BJ (cell line): ENCODE measurements around the gene DMD. TPM values are rescaled to one million over a fixed set of nuclear protein-coding genes. Genes with fewer than 3 reads are reported as not detected.

ENCODE experiments used
- CTCF ChIA-PET: fragments of 350-600 bp; formaldehyde crosslinking; extraction: SDS; loops from one replicate; lab custom pipeline; 2021; ENCODE audit warnings: antibody characterized with exemption, inconsistent platforms; lab: Yijun Ruan, JAX
- POLR2A ChIA-PET: fragments of 300-600 bp; sonication (Branson Sonifier 250); formaldehyde crosslinking; extraction: SDS; loops from one replicate; lab custom pipeline; 2021; ENCODE audit warnings: antibody characterized with exemption; lab: Charles Lee
- DNase-seq: peaks from one replicate; pipeline ENCODE4 v3.0.0-alpha.2; 2011; ENCODE audit warnings: low read depth
- H3K27me3 ChIP-seq: 2 replicates; pipeline ENCODE4 v1.6.0; 2011; ENCODE audit warnings: low read length; ENCODE audit not compliant: control insufficient read depth, insufficient read depth
- H3K36me3 ChIP-seq: 2 replicates; pipeline ENCODE4 v1.5.1; 2011; ENCODE audit warnings: low read length; ENCODE audit not compliant: control insufficient read depth, insufficient read depth
- H3K4me3 ChIP-seq: 2 replicates; pipeline ENCODE4 v1.5.1; 2011; ENCODE audit warnings: low read depth, mild to moderate bottlenecking, control low read depth, low read length
- CTCF ChIP-seq: IDR thresholded peaks from 2 replicates; pipeline ENCODE4 v1.5.1; 2011; ENCODE audit warnings: low read depth, mild to moderate bottlenecking, control low read depth, inconsistent platforms, low read length, moderate library complexity; ENCODE audit not compliant: insufficient read depth
- polyA plus RNA-seq: library from polyadenylated mRNA; depleted of rRNA; stranded (reverse); fragments of >200 nt; gene quantifications from 2 replicates; pipeline ENCODE4 v1.2.3, GENCODE V29; 2011

DMD gene
- polyA plus RNA-seq, 1 experiment: 12.5 TPM

- H3K4me3 ChIP-seq: no peak overlapping the region
- H3K27me3 ChIP-seq: no peaks in the 10 kb centered on the region
- ChIA-PET POLR2A (no interaction called here), CTCF (no interaction called here)
- no peaks in the 10 kb centered on the region for H3K36me3 ChIP-seq
- TF ChIP-seq CTCF: no peak
- DNase-seq: no peak
Measured at GRCh38 chrX:31333165-31333831, 1878.1 kb downstream of the DMD start.

DNA sequence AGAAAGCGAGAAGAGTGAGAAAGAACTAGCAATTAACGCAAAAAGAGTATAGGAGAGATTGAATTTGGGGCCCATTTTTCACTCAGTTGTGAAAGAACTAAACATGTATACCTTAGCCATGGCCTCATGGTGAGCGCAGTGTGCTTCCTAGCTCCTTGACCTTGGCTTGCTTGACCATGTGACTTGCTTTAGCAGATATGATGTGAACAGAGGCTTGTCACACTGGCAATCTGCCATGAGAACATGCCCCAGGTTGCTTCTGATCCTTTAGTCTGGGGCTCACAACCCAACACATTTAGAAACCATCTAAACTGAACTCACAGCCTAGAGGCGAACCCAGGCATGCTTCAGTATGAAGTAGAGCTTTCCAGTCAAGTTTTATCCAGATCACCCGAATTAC lies 1879.4 kb downstream of the DMD start:
- Histone ChIP-seq H3K36me3 (no peaks in the 10 kb centered on the region), H3K27me3 (no peaks in the 10 kb centered on the region), H3K4me3 (no peak overlapping the region)
- ChIA-PET CTCF (no interaction called here), POLR2A (no interaction called here)
- TF ChIP-seq CTCF: no peak
- no peak for DNase-seq

DNA sequence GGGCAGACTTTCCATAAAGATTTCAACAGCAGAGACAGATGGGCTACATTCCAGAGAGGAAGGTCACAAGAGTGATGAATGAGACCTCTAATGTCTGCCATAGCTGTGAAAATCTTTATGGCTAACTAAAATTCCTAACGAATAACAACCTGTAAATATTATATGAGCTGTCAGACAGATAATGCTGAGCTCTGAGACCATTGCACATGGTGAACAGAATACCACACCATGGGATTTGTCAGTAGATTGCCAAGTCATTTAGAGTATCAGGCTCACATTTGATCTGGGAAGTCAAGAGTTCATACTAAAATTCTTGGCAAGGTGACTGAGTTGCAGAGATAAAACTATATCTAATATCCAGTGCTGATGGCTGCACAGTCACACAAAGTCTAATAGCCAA lies 1880.3 kb downstream of the DMD start:
- CTCF ChIA-PET: interaction anchor here (1.1 kb wide), 1 partner anchor 117 kb away, joined by 4 read pairs; no protein-coding TSS in a partner anchor
- POLR2A ChIA-PET: no interaction called here
- no peaks in the 10 kb centered on the region for H3K36me3 ChIP-seq
- DNase-seq: no peak
- no peak overlapping the region for H3K4me3 ChIP-seq
- H3K27me3 ChIP-seq: no peaks in the 10 kb centered on the region
- TF ChIP-seq CTCF: no peak

- no peak for DNase-seq
- CTCF ChIA-PET: no interaction called here
- H3K27me3 ChIP-seq: no peaks in the 10 kb centered on the region
Measured at GRCh38 chrX:31329298-31329697, 1882.1 kb downstream of the DMD start.

DNA sequence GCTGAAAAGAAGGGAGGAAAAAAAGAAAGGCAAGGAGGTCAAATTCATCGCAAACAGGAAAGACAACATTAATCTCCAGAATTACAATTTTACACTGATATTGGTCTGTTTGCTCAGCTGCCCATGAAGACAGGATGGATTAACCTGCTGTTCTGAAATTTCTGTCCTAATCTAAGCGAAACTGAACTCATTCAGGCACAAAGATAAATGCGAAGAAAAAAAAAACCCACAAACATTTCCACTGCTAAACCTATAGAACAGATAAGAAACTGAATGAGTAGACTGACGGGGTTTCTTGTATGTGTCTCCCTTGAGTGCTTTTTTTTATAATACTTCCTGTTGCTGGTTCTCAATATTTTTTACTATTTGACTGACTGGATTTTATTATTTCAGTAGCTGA lies 1887.7 kb downstream of the DMD start:
- ChIA-PET POLR2A (no interaction called here), CTCF (no interaction called here)
- Histone ChIP-seq H3K36me3 (no peaks in the 10 kb centered on the region), H3K4me3 (no peak overlapping the region), H3K27me3 (no peaks in the 10 kb centered on the region)
- TF ChIP-seq CTCF: no peak
- no peak for DNase-seq

More at GRCh38 chrX:31329298-31329697, 1882.1 kb downstream of the DMD start:
- Histone ChIP-seq H3K36me3 (no peaks in the 10 kb centered on the region), H3K4me3 (no peak overlapping the region)
- POLR2A ChIA-PET: no interaction called here
- TF ChIP-seq CTCF: no peak
